ENCODE data around the gene STIL. TPM values are rescaled to one million over a fixed set of nuclear protein-coding genes. Genes with fewer than 3 reads are reported as not detected.
"Not testable (repeated sequence)": the region's sequence is repeated elsewhere in the genome, so short reads cannot be mapped to it uniquely, and the experiment has no call there.

Gene STIL
- total RNA-seq, 4 donors from 2014 or later: 2.8 to 4.2 (median 4.0) TPM

GRCh38 chr1:47280142-47280541 is 33.8 kb downstream of the STIL start:
- Histone ChIP-seq H3K4me1 (no peaks in the 10 kb centered on the region), H3K9me3 (no peaks in the 10 kb centered on the region), H3K27me3 (no peaks in the 10 kb centered on the region), H3K27ac (no peak overlapping the region), H3K36me3 (no peaks in the 10 kb centered on the region), H3K4me3 (no peak overlapping the region)
- 52% methylated on average over 3 of the region's 3 CpGs for WGBS
- no peak for TF ChIP-seq EP300 (IDR thresholded peaks at IDR 0.05)
- DNase-seq (ENCODE audit: low spot score in 2 of 2): no peak

- Histone ChIP-seq H3K9me3 (no peaks in the 10 kb centered on the region), H3K27ac (no peak overlapping the region), H3K27me3 (no peaks in the 10 kb centered on the region), H3K4me3 (no peak overlapping the region), H3K36me3 (no peaks in the 10 kb centered on the region), H3K4me1 (no peaks in the 10 kb centered on the region)
- DNase-seq (ENCODE audit: low spot score in 2 of 2): no peak
- WGBS: 87% methylated on average over 2 of the region's 2 CpGs
- TF ChIP-seq POLR2A (IDR thresholded peaks at IDR 0.05) (no peak), CTCF (IDR thresholded peaks at IDR 0.05) (no peak), POLR2AphosphoS5 (IDR thresholded peaks at IDR 0.05) (no peak), EP300 (IDR thresholded peaks at IDR 0.05) (no peak)
Measured at GRCh38 chr1:47276850-47277249, 37.1 kb downstream of the STIL start.

GRCh38 chr1:47275811-47276210 is 38.1 kb downstream of the STIL start:
- H3K27me3 ChIP-seq; DNase-seq (ENCODE audit: low spot score in 2 of 2); H3K9me3 ChIP-seq; H3K4me1 ChIP-seq; H3K27ac ChIP-seq; H3K4me3 ChIP-seq; H3K36me3 ChIP-seq: not testable (repeated sequence)
- 96% methylated on average over 7 of the region's 7 CpGs for WGBS

GRCh38 chr1:47265529-47265928 is 48.4 kb downstream of the STIL start:
- H3K9me3 ChIP-seq; H3K27ac ChIP-seq; H3K27me3 ChIP-seq; H3K4me3 ChIP-seq; H3K4me1 ChIP-seq; DNase-seq (ENCODE audit: low spot score in 2 of 2); H3K36me3 ChIP-seq: not testable (repeated sequence)
- WGBS: 83% methylated on average over 5 of the region's 8 CpGs

- no peaks in the 10 kb centered on the region for H3K4me1 ChIP-seq
- no peak for DNase-seq (ENCODE audit: low spot score in 2 of 2)
- 90% methylated on average over 1 of the region's 1 CpG for WGBS
- H3K27me3 ChIP-seq: no peaks in the 10 kb centered on the region
- H3K36me3 ChIP-seq: no peaks in the 10 kb centered on the region
- TF ChIP-seq POLR2A (IDR thresholded peaks at IDR 0.05): no peak
- TF ChIP-seq POLR2AphosphoS5 (IDR thresholded peaks at IDR 0.05): no peak
- TF ChIP-seq CTCF (IDR thresholded peaks at IDR 0.05): peak; percentile 48 to 54
- H3K27ac ChIP-seq: no peak overlapping the region
- H3K9me3 ChIP-seq: no peaks in the 10 kb centered on the region
- H3K4me3 ChIP-seq: no peak overlapping the region
Measured at GRCh38 chr1:47262787-47263413, 51.0 kb downstream of the STIL start.

GRCh38 chr1:47257224-47257623 is 56.7 kb downstream of the STIL start:
- WGBS: 77% methylated on average over 2 of the region's 2 CpGs
- no peak for DNase-seq (ENCODE audit: low spot score in 2 of 2)
- no peaks in the 10 kb centered on the region for H3K9me3 ChIP-seq
- no peaks in the 10 kb centered on the region for H3K36me3 ChIP-seq
- no peak overlapping the region for H3K4me3 ChIP-seq
- H3K27me3 ChIP-seq: no peaks in the 10 kb centered on the region
- no peaks in the 10 kb centered on the region for H3K4me1 ChIP-seq
- no peak overlapping the region for H3K27ac ChIP-seq
- TF ChIP-seq EP300 (IDR thresholded peaks at IDR 0.05) (no peak), POLR2AphosphoS5 (IDR thresholded peaks at IDR 0.05) (no peak), POLR2A (IDR thresholded peaks at IDR 0.05) (no peak)

- no peaks in the 10 kb centered on the region for H3K4me1 ChIP-seq
Measured at GRCh38 chr1:47252795-47253194, 61.2 kb downstream of the STIL start.

More at GRCh38 chr1:47252795-47253194, 61.2 kb downstream of the STIL start:
- DNase-seq (ENCODE audit: low spot score in 2 of 2): no peak
- Histone ChIP-seq H3K4me3 (no peak overlapping the region), H3K9me3 (no peaks in the 10 kb centered on the region), H3K27ac (no peak overlapping the region), H3K27me3 (no peaks in the 10 kb centered on the region), H3K36me3 (no peaks in the 10 kb centered on the region)
- TF ChIP-seq POLR2AphosphoS5 (IDR thresholded peaks at IDR 0.05) (no peak), POLR2A (IDR thresholded peaks at IDR 0.05) (no peak), EP300 (IDR thresholded peaks at IDR 0.05) (no peak), CTCF (IDR thresholded peaks at IDR 0.05) (no peak)
- 97% methylated on average over 5 of the region's 5 CpGs for WGBS

Data from suprapubic skin (tissue), 4 donors.